ENCODE results near the gene SORCS2.

DNA sequence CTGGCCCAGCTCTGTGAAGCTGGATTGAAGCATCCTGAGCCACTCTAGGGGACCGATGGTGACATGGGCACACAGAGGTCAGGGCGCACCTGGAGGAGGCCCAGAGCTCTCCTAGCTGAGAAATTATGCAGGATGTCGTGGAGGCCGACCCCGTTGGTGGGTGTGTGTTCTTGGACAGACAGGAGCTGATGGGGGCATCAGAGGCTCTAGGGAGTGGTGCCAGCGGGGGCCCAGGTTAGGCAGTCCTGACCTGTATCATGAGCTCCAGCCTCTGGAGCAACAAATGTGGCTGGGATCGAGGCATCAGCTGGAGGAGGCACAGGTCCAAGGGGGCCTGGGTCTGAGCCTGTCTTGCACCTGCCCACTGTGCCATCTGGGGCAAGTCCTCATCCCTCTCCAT, 367.0 kb downstream of the SORCS2 start:
- TF ChIP-seq, protein P1, sequence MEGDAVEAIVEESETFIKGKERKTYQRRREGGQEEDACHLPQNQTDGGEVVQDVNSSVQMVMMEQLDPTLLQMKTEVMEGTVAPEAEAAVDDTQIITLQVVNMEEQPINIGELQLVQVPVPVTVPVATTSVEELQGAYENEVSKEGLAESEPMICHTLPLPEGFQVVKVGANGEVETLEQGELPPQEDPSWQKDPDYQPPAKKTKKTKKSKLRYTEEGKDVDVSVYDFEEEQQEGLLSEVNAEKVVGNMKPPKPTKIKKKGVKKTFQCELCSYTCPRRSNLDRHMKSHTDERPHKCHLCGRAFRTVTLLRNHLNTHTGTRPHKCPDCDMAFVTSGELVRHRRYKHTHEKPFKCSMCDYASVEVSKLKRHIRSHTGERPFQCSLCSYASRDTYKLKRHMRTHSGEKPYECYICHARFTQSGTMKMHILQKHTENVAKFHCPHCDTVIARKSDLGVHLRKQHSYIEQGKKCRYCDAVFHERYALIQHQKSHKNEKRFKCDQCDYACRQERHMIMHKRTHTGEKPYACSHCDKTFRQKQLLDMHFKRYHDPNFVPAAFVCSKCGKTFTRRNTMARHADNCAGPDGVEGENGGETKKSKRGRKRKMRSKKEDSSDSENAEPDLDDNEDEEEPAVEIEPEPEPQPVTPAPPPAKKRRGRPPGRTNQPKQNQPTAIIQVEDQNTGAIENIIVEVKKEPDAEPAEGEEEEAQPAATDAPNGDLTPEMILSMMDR (IDR thresholded peaks at IDR 0.05; ENCODE audit: control extremely low read depth in 1 of 3, insufficient read depth in 1 of 3, low read depth in 1 of 3, low read length in 3 of 3): no peak
- no peak for TF ChIP-seq TEAD4 (IDR thresholded peaks at IDR 0.05; ENCODE audit: low read depth, low read length)
- no peak for TF ChIP-seq CREB1 (IDR thresholded peaks at IDR 0.05)
- no peak for TF ChIP-seq CHD2 (IDR thresholded peaks at IDR 0.05; ENCODE audit: low read length)
- TF ChIP-seq CEBPB (IDR thresholded peaks at IDR 0.05; ENCODE audit: low read depth, low read length): no peak
- TF ChIP-seq RFX5 (IDR thresholded peaks at IDR 0.05; ENCODE audit: borderline replicate concordance, low read depth, low read length): no peak
- TF ChIP-seq JUND (IDR thresholded peaks at IDR 0.05; ENCODE audit: low read length): no peak
- no peak for TF ChIP-seq EP300 (IDR thresholded peaks at IDR 0.05; ENCODE audit: borderline replicate concordance in 1 of 2, low read depth in 2 of 2, low read length in 2 of 2)
- TF ChIP-seq, protein P2, sequence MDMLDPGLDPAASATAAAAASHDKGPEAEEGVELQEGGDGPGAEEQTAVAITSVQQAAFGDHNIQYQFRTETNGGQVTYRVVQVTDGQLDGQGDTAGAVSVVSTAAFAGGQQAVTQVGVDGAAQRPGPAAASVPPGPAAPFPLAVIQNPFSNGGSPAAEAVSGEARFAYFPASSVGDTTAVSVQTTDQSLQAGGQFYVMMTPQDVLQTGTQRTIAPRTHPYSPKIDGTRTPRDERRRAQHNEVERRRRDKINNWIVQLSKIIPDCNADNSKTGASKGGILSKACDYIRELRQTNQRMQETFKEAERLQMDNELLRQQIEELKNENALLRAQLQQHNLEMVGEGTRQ (IDR thresholded peaks at IDR 0.05; ENCODE audit: low read length): no peak
- no peak for TF ChIP-seq SIN3A (conservative IDR thresholded peaks at IDR 0.05 in 1 of 2, IDR thresholded peaks at IDR 0.05 in 1 of 2; ENCODE audit: low read depth in 1 of 2, low read length in 2 of 2)
- no peak for TF ChIP-seq FOSL1 (IDR thresholded peaks at IDR 0.05; ENCODE audit: insufficient read depth, low read depth, low read length)
